ENCODE data around the gene HYAL1.

GRCh38 chr3:50290161-50290641, 13.2 kb downstream of the HYAL1 start:
- TF ChIP-seq CTCF (IDR thresholded peaks at IDR 0.05) (no peak), POLR2AphosphoS5 (IDR thresholded peaks at IDR 0.05) (no peak), EP300 (IDR thresholded peaks at IDR 0.05) (no peak), POLR2A (IDR thresholded peaks at IDR 0.05) (no peak)
